ENCODE results near the gene FAM200C. TPM values are rescaled to one million over a fixed set of nuclear protein-coding genes. Genes with fewer than 3 reads are reported as not detected.

FAM200C gene
- total and polyA plus RNA-seq, 2 of the 13 experiments (the other 11 are each of a cell fraction or from before 2014, with no cell fraction given) = 3.2 to 4.7 TPM

DNA sequence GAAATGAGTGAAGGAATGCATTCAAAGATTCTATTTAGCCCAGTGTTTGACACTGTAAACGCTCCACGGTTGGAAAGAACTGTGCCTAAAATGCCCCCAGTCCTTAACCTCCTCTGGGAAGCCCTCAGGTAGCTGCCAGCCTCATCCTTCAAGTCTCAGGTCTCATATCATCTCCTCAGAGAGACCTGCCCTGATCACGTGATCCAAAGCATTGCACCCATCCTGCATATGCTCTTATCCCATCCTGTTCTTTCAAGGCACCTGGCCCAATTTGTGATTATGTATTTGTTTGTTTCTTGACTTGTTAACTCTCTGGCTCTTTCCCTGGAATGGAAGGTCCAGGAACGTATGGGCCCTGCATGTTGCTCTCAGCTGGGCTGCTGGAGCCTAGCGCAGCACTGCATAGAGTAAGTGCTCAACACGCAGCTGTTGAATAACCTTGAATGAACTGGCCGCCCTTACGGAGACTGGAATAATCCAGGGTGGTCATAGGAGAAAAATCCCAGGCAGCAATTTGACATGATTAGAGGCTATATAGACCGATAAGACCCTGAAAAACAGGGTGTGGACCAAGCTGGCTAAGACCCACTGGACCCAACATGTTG, 38.1 kb downstream of the FAM200C start (continued):
- TF ChIP-seq, protein P1, sequence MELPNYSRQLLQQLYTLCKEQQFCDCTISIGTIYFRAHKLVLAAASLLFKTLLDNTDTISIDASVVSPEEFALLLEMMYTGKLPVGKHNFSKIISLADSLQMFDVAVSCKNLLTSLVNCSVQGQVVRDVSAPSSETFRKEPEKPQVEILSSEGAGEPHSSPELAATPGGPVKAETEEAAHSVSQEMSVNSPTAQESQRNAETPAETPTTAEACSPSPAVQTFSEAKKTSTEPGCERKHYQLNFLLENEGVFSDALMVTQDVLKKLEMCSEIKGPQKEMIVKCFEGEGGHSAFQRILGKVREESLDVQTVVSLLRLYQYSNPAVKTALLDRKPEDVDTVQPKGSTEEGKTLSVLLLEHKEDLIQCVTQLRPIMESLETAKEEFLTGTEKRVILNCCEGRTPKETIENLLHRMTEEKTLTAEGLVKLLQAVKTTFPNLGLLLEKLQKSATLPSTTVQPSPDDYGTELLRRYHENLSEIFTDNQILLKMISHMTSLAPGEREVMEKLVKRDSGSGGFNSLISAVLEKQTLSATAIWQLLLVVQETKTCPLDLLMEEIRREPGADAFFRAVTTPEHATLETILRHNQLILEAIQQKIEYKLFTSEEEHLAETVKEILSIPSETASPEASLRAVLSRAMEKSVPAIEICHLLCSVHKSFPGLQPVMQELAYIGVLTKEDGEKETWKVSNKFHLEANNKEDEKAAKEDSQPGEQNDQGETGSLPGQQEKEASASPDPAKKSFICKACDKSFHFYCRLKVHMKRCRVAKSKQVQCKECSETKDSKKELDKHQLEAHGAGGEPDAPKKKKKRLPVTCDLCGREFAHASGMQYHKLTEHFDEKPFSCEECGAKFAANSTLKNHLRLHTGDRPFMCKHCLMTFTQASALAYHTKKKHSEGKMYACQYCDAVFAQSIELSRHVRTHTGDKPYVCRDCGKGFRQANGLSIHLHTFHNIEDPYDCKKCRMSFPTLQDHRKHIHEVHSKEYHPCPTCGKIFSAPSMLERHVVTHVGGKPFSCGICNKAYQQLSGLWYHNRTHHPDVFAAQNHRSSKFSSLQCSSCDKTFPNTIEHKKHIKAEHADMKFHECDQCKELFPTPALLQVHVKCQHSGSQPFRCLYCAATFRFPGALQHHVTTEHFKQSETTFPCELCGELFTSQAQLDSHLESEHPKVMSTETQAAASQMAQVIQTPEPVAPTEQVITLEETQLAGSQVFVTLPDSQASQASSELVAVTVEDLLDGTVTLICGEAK (IDR thresholded peaks at IDR 0.05) = no peak
- TF ChIP-seq, protein P1 (CRISPR knock-in tag; IDR thresholded peaks at IDR 0.05) = no peak
- TF ChIP-seq, protein P2, sequence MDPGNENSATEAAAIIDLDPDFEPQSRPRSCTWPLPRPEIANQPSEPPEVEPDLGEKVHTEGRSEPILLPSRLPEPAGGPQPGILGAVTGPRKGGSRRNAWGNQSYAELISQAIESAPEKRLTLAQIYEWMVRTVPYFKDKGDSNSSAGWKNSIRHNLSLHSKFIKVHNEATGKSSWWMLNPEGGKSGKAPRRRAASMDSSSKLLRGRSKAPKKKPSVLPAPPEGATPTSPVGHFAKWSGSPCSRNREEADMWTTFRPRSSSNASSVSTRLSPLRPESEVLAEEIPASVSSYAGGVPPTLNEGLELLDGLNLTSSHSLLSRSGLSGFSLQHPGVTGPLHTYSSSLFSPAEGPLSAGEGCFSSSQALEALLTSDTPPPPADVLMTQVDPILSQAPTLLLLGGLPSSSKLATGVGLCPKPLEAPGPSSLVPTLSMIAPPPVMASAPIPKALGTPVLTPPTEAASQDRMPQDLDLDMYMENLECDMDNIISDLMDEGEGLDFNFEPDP (CRISPR knock-in tag; conservative IDR thresholded peaks at IDR 0.05) = no peak
- TF ChIP-seq, protein P3, sequence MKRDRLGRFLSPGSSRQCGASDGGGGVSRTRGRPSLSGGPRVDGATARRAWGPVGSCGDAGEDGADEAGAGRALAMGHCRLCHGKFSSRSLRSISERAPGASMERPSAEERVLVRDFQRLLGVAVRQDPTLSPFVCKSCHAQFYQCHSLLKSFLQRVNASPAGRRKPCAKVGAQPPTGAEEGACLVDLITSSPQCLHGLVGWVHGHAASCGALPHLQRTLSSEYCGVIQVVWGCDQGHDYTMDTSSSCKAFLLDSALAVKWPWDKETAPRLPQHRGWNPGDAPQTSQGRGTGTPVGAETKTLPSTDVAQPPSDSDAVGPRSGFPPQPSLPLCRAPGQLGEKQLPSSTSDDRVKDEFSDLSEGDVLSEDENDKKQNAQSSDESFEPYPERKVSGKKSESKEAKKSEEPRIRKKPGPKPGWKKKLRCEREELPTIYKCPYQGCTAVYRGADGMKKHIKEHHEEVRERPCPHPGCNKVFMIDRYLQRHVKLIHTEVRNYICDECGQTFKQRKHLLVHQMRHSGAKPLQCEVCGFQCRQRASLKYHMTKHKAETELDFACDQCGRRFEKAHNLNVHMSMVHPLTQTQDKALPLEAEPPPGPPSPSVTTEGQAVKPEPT (CRISPR knock-in tag; IDR thresholded peaks at IDR 0.05; ENCODE audit: low read depth) = no peak
- TF ChIP-seq RAD51 (IDR thresholded peaks at IDR 0.05; ENCODE audit: borderline replicate concordance) = peak; percentile 75; the same call in 1 of the 2 replicates
- TF ChIP-seq KAT8 (CRISPR knock-in tag; IDR thresholded peaks at IDR 0.05) = no peak
- TF ChIP-seq ZNF292 (CRISPR knock-in tag; IDR thresholded peaks at IDR 0.05; ENCODE audit: borderline replicate concordance, low read depth) = no peak
- TF ChIP-seq KLF11 (CRISPR knock-in tag; IDR thresholded peaks at IDR 0.05) = no peak
- TF ChIP-seq SRF (IDR thresholded peaks at IDR 0.05; ENCODE audit: low read depth, low read length) = no peak
- TF ChIP-seq, protein P4, sequence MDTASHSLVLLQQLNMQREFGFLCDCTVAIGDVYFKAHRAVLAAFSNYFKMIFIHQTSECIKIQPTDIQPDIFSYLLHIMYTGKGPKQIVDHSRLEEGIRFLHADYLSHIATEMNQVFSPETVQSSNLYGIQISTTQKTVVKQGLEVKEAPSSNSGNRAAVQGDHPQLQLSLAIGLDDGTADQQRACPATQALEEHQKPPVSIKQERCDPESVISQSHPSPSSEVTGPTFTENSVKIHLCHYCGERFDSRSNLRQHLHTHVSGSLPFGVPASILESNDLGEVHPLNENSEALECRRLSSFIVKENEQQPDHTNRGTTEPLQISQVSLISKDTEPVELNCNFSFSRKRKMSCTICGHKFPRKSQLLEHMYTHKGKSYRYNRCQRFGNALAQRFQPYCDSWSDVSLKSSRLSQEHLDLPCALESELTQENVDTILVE (CRISPR knock-in tag; IDR thresholded peaks at IDR 0.05) = no peak
- no peak for TF ChIP-seq TBL1XR1 (IDR thresholded peaks at IDR 0.05; ENCODE audit: borderline replicate concordance, low read length, partially characterized antibody)

Data from HepG2 (cell line).